Small intestine (tissue), 7 donors: ENCODE results near the gene ASMT. TPM values are rescaled to one million over a fixed set of nuclear protein-coding genes. Genes with fewer than 3 reads are reported as not detected.

ENCODE experiments used
- DNase-seq, 2 donors: peaks; one replicate each; pipeline versions ENCODE4 v3.0.0 to v3.0.0-alpha.2; 2013
- FAIRE-seq: peaks from 2 replicates; lab custom pipeline; 2012; peaks lifted over from hg19 to GRCh38; lab: Jason Lieb, UNC
- H3K27ac ChIP-seq, 3 donors: one replicate each; pipeline ENCODE4 v1.5.1; 2013; ENCODE audit warnings: low read length in 2 of 3, mild to moderate bottlenecking in 2 of 3, control low read depth in 1 of 3, inconsistent platforms in 1 of 3, low read depth in 1 of 3, moderate library complexity in 1 of 3
- H3K27me3 ChIP-seq, 3 donors: one replicate each; pipeline ENCODE4 v1.6.1; 2013; ENCODE audit warnings: low read length in 3 of 3, inconsistent platforms in 1 of 3; ENCODE audit not compliant: control insufficient read depth in 3 of 3, insufficient read depth in 3 of 3
- H3K36me3 ChIP-seq, 3 donors: one replicate each; pipeline ENCODE4 v1.6.1; 2013; ENCODE audit warnings: low read length in 3 of 3, inconsistent platforms in 1 of 3, low read depth in 1 of 3, mild to moderate bottlenecking in 1 of 3, moderate library complexity in 1 of 3; ENCODE audit not compliant: control insufficient read depth in 3 of 3, insufficient read depth in 2 of 3
- H3K4me1 ChIP-seq, 3 donors: one replicate each; pipeline ENCODE4 v1.6.1; 2013; ENCODE audit warnings: low read length in 2 of 3, inconsistent platforms in 1 of 3, low read depth in 1 of 3, mild to moderate bottlenecking in 1 of 3, moderate library complexity in 1 of 3; ENCODE audit not compliant: control insufficient read depth in 3 of 3, insufficient read depth in 2 of 3
- H3K4me3 ChIP-seq, 3 donors: one replicate each; pipeline ENCODE4 v1.5.1; 2013; ENCODE audit warnings: low read length in 3 of 3, control low read depth in 1 of 3, inconsistent platforms in 1 of 3, low read depth in 1 of 3, mild to moderate bottlenecking in 1 of 3, moderate library complexity in 1 of 3
- H3K9me3 ChIP-seq, 2 donors: one replicate each; pipeline ENCODE4 v1.6.1; 2013; ENCODE audit warnings: low read depth in 1 of 2, low read length in 1 of 2; ENCODE audit not compliant: control insufficient read depth in 2 of 2, insufficient read depth in 1 of 2
- WGBS, 3 donors: extraction: QIAGEN DNeasy Blood & Tissue Kit; methylation state at CpG; one replicate each; pipeline ENCODE4 v1.1.7; 2013; 5-methylcytosine and 5-hydroxymethylcytosine counted together
- polyA plus RNA-seq, 4 donors: library from polyadenylated mRNA; stranded (reverse) in 3 of 4; unstranded in 1 of 4; fragments of 200-250 nt in 3 of 4; fragments of 120-200 nt in 1 of 4; gene quantifications; one replicate each; pipeline versions ENCODE4 v1.2.1 to v1.2.3, GENCODE V29; 2013
- donor health status: healthy with polysubstance abuse.
- donor health status: control.
- donor health status: control.
- donor health status: Bipolar disorder and iron deficiency.
- donor health status: healthy.

ASMT gene
- polyA plus RNA-seq, 4 donors = 0.04 to 0.06 TPM; not detected in 2

DNA sequence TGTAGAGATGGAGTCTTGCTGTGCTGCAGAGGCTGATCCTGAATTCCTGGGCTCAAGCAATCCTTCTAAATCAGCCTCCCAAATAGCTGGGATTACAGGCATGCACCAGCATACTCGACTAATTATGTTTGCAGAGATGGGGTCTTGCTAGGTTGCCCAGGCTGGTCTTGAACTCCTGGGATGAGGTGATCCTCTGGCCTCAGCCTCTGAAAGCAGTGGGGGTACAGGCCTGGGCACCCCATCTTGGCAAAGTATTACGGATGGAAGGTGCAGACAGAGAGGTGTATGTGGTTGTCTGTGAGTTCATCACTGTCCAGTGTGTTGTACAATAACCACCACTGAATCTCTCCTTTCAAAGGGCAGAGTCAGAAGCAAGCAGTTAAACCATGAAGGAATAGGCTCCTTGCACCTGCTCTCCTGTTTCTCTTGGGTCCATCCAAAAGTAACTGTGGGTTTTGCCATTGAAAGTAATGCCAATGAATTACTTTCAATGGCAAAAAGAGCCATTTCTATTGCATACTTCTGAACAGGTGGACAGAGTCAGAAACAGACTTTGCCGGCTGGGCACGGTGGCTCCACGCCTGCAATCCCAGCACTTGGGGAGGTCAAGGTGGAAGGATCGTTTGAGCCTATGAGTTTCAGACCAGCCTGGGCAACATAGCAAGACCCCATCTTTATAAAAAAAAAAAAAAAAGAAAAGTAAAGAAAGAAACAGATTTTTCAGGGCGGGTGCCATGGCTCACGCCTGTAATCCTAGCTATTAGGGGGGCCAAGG lies 30.4 kb upstream of the ASMT start:
- Histone ChIP-seq H3K9me3 (no peaks in the 10 kb centered on the region), H3K27me3 (no peaks in the 10 kb centered on the region), H3K36me3 (no peaks in the 10 kb centered on the region), H3K4me1 (no peaks in the 10 kb centered on the region), H3K4me3 (no peak overlapping the region), H3K27ac (no peak overlapping the region)
- no peak for DNase-seq
- no peak for FAIRE-seq
- WGBS, 3 donors = 87 to 89% (median 88%) methylated on average over 8 of the region's 8 CpGs

DNA sequence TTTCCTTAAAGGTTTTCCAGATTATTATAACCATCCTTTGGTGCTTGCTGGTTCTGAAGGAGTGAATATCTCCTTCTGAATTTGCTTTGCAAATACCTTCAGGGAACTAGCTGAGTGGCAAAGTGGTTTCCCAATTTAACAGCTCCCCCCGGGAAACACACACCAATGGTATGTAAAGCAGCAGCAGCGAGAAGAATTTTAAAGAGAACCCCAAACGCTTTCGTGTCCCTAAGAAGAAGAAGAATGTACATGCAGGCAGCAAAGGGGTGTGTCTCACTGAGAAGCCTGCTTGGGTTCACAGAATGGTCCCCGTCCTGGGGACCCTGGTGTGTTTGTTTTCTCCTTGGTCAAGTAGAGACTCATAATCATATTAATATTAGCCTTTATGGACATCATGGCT lies 27.7 kb upstream of the ASMT start:
- no peaks in the 10 kb centered on the region for H3K27me3 ChIP-seq
- FAIRE-seq (no peak), DNase-seq (no peak)
- H3K9me3 ChIP-seq = no peaks in the 10 kb centered on the region
- H3K4me1 ChIP-seq = no peaks in the 10 kb centered on the region
- no peaks in the 10 kb centered on the region for H3K36me3 ChIP-seq
- 33 to 46% (median 34%) methylated on average over 5 of the region's 5 CpGs for WGBS, 3 donors
- H3K4me3 ChIP-seq = no peak overlapping the region
- no peak overlapping the region for H3K27ac ChIP-seq

DNA sequence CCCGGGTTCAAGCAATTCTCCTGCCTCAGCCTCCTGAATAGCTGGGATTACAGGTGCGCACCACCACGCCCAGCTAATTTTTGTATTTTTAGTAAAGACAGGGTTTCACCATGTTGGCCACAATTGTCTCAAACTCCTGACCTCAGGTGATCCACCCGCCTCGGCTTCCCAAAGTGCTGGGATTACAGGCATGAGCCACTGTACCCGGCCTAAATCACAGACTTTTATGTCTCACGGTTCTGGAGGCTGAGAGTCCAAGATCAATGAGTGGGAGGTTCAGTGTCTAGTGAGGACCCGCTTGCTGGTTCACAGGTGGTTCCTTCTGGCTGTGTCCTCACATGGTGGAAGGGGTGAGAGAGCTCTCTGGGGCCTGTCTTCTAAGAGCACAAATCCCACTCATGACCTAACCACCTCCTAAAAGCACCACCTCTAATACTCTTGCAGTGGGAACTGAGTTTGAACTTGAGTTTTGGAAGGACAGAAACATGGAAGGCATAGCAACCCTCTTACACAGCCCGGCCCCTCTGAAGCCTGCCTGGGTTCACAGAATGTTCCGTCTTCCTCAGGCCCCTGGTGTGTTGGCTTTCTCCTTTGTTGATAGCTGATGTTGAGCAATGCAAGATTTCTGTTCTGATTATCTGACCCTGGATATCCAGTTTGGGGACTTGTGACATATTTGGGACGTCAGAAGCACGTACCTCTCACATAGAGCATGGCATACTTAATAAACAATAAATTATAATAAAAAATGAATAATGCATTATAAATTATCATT lies 25.3 kb upstream of the ASMT start:
- Histone ChIP-seq H3K9me3 (no peaks in the 10 kb centered on the region), H3K27me3 (no peaks in the 10 kb centered on the region), H3K4me1 (no peaks in the 10 kb centered on the region), H3K27ac (no peak overlapping the region), H3K36me3 (peaks cover 0 to 14% (median 0%) of the 10 kb centered on the region in 3 donors), H3K4me3 (no peak overlapping the region)
- 87 to 91% (median 89%) methylated on average over 12 of the region's 12 CpGs for WGBS, 3 donors
- FAIRE-seq (no peak), DNase-seq (no peak)

GRCh38 chrX:1591102-1591862 lies 23.6 kb upstream of the ASMT start, which contains the start of gene AKAP17A:
Gene AKAP17A (plus strand): TSS chrX:1591604. CDS start chrX:1593463, 1,859 bp downstream.
- FAIRE-seq = no peak

DNA sequence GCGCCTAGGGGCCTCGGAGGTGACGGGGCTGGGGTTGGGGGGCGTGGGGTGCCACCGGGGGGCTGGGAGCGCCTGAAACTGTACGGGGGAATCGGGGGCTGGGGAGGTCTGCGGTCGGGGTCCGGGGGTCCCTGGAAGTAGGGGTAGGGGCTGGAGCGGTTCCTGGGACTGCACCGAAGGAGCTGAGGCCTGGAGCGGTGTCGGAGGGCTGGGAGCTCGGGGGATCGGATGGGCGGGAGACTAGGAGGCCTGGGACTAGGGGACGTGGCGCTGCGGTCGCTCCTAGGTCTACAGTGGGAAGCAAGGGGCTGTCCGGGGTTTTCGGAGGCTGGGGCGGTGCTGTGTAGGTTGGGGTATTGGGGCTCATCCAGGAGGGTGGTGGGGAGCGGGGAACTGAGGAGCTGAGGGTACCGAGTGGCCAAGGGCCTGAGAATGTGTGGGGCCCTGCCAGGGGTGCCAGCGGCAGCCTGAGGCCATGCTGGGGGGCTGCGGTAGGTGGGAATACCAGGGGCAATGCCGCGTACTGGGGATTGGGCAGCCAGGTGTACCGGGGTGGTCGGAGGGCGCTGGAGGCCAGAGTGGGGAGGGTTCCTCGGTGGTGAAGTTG lies 22.9 kb upstream of the ASMT start:
- H3K9me3 ChIP-seq = no peaks in the 10 kb centered on the region
- WGBS, 3 donors = 1 to 2% (median 1%) methylated on average over 22 to 35 of the region's 35 CpGs
- peak overlapping the region; percentile 82 to 88 (median 84) for H3K27ac ChIP-seq
- peak overlapping the region; percentile 84 to 100 (median 92) for H3K4me3 ChIP-seq
- H3K27me3 ChIP-seq = no peaks in the 10 kb centered on the region
- no peaks in the 10 kb centered on the region for H3K4me1 ChIP-seq
- peak in 1 of 2 donors; percentile 60 for DNase-seq
- peaks cover 0 to 35% (median 11%) of the 10 kb centered on the region in 3 donors for H3K36me3 ChIP-seq
- FAIRE-seq = no peak

More at GRCh38 chrX:1591102-1591862, 23.6 kb upstream of the ASMT start, which contains the start of gene AKAP17A:
- peak within 1 kb of the TSS; percentile 82 to 88 (median 84) for H3K27ac ChIP-seq
- 2% methylated on average over 33 to 66 of the region's 66 CpGs for WGBS, 3 donors
- H3K4me1 ChIP-seq = no peaks in the 10 kb centered on the region
- DNase-seq = peak; percentile 95 to 97
- no peaks in the 10 kb centered on the region for H3K27me3 ChIP-seq
- no peaks in the 10 kb centered on the region for H3K9me3 ChIP-seq
- peak within 1 kb of the TSS; percentile 84 to 100 (median 92) for H3K4me3 ChIP-seq
- peaks cover 0 to 31% (median 9%) of the 10 kb centered on the region in 3 donors for H3K36me3 ChIP-seq

DNA sequence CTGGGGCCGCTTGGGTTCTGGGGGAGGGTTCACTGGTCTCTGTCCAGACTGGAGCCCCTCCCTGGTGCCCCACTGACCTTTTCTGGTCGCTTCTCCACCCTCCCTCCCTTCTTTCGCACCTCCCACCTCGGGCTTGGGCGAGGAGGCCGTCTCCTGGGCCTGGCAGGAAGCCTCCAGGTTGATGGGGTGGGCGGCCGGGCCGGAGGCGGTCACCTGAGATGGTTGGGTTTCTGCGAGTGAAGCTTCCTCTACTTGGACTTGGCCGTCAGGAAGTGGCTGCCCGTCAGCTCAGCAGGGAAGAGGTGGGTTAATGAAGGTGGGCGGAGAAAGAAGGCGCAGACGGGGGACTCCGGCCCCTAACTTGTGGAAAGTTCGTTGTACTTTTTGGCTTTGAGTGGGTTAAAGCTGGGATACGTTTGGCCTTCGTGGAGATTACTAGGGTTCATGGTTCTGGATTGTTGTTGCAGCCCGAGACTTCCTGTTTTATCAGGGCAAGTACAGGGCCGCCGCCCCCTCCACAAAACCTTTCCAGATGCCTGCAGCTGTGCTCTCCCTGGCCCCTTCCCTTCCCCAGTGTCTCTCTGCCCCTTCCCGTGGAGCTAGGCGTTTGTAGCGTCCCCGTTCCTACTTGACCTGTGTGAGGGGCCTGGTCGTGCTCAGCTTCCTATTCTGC lies 22.3 kb upstream of the ASMT start:
- FAIRE-seq (no peak), DNase-seq (peak; percentile 29 to 63)

DNA sequence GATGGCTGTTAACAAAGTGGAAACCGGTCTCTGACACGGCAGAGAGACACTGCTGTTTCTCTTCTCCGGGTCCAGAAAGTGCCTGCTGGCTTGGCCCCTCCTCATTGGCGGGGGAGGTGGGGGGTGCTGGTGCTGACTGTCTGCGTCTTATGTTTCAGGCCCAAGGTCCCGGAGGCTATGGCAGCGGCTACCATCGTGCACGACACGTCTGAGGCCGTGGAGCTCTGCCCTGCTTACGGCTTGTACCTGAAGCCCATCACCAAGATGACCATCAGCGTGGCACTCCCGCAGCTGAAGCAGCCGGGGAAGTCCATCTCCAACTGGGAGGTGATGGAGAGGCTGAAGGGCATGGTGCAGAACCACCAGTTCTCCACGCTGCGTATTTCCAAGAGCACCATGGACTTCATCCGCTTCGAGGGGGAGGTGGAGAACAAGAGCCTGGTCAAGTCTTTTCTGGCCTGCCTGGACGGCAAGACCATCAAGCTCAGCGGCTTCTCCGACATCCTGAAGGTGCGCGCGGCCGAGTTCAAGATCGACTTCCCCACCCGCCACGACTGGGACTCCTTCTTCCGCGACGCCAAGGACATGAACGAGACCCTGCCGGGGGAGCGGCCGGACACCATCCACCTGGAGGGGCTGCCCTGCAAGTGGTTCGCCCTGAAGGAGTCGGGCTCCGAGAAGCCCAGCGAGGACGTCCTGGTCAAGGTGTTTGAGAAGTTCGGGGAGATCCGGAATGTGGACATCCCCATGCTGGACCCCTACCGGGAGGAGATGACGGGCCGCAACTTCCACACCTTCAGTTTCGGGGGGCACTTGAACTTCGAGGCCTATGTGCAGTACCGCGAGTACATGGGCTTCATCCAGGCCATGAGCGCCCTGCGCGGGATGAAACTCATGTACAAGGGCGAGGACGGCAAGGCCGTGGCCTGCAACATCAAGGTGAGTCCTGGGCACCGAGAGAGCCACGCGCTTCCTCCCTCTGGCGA lies 21.3 kb upstream of the ASMT start:
- no peak for FAIRE-seq
- 85 to 90% (median 86%) methylated on average over 60 of the region's 60 CpGs for WGBS, 3 donors
- Histone ChIP-seq H3K27ac (peak overlapping the region in 1 of 3 donors; percentile 82), H3K27me3 (no peaks in the 10 kb centered on the region), H3K9me3 (no peaks in the 10 kb centered on the region), H3K36me3 (peaks cover 0 to 52% (median 16%) of the 10 kb centered on the region in 3 donors), H3K4me1 (no peaks in the 10 kb centered on the region), H3K4me3 (peak overlapping the region in 2 of 3 donors; percentile 84 to 100)
- no peak for DNase-seq

More for the DNA sequence above, 22.3 kb upstream of the ASMT start:
- no peaks in the 10 kb centered on the region for H3K4me1 ChIP-seq
- 1 to 2% (median 2%) methylated on average over 24 to 28 of the region's 28 CpGs for WGBS, 3 donors
- peaks cover 0 to 42% (median 16%) of the 10 kb centered on the region in 3 donors for H3K36me3 ChIP-seq
- H3K4me3 ChIP-seq = peak overlapping the region; percentile 84 to 100 (median 92)
- H3K27ac ChIP-seq = peak overlapping the region; percentile 67 to 84 (median 82)
- H3K27me3 ChIP-seq = no peaks in the 10 kb centered on the region
- H3K9me3 ChIP-seq = no peaks in the 10 kb centered on the region
